Neural progenitor cell (in vitro differentiated cells): ENCODE measurements around the gene NSFL1C.

Experiments
- EZH2phosphoT487 ChIP-seq: fragments of 200-600 bp; sonication (generic); IDR thresholded peaks from 2 replicates; pipeline ENCODE4 v1.6.1; 2017; ENCODE audit warnings: antibody characterized with exemption
- TF ChIP-seq, protein P1 (sequence below): fragments of 200-600 bp; sonication (generic); IDR thresholded peaks from 2 replicates; pipeline ENCODE4 v1.5.1; 2017; ENCODE audit warnings: antibody characterized with exemption, mild to moderate bottlenecking

DNA sequence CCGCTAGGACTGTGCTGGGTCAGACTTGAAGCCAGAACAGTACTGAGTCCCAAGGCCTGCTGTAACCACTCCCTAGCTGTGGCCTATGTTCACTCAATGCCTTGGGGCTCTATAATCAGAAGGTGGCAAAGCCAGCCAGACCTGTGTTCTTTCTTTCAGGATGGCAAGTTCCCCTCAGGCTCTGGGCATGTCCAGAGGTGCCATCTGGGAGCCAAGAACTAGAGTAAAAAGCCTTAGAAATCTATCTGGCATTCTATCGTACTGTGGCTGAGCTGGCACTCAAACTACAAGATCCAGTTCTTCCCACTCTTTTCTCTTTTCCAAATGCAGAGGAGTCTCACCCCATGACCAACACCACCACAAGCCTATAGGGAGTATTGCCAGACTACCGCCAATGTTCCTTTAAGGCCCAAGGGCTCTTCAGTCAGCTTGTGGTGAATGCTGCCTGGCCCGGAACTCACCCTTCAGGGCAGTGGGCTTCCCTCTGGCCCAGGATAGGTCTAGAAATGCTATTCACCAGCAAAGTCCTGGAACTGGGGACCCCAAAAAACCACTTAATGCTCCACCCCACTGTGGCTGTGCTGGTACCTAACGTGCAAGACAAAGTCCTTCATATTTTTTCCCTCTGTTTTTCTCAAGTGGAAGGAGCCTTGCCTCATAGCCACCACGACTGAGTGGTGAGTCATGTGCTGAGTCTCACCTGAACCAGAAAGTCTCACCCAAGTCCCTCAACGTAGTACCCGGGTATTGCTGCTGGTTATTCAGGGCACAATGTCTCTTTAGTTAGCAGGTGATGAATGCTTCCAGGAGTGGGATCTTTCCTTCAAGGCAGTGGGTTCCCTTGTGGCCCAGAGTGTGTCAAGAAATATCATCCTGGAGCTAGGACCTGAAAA, 33.1 kb upstream of the NSFL1C start:
- TF ChIP-seq, protein P1, sequence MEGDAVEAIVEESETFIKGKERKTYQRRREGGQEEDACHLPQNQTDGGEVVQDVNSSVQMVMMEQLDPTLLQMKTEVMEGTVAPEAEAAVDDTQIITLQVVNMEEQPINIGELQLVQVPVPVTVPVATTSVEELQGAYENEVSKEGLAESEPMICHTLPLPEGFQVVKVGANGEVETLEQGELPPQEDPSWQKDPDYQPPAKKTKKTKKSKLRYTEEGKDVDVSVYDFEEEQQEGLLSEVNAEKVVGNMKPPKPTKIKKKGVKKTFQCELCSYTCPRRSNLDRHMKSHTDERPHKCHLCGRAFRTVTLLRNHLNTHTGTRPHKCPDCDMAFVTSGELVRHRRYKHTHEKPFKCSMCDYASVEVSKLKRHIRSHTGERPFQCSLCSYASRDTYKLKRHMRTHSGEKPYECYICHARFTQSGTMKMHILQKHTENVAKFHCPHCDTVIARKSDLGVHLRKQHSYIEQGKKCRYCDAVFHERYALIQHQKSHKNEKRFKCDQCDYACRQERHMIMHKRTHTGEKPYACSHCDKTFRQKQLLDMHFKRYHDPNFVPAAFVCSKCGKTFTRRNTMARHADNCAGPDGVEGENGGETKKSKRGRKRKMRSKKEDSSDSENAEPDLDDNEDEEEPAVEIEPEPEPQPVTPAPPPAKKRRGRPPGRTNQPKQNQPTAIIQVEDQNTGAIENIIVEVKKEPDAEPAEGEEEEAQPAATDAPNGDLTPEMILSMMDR = no peak
- TF ChIP-seq EZH2phosphoT487 = no peak
